NOMO-1 treated with dmso at 0.1 percent for 144 hours (cell line): Measurements from ENCODE around the gene RIMS3.

ENCODE experiments used
- DNase-seq: peaks from one replicate; lab custom pipeline; 2025; ENCODE audit not compliant: unreplicated experiment; lab: John Stamatoyannopoulos, UW

Gene RIMS3

GRCh38 chr1:40691538-40692428 lies 26.3 kb upstream of the RIMS3 start, which contains the start of gene NFYC:
Gene NFYC, plus strand, starts transcription at chr1:40691704. Its CDS starts 47,140 bp downstream, at chr1:40738844.
- DNase-seq = peak; percentile 98

- DNase-seq = no peak
Observed at GRCh38 chr1:40690771-40691537, 25.5 kb upstream of the RIMS3 start.

- DNase-seq = no peak
Observed at GRCh38 chr1:40689737-40690136, 24.3 kb upstream of the RIMS3 start.

GRCh38 chr1:40687661-40688060 lies 22.2 kb upstream of the RIMS3 start:
- DNase-seq = no peak

- no peak for DNase-seq
Observed at GRCh38 chr1:40687059-40687458, 21.6 kb upstream of the RIMS3 start.

- no peak for DNase-seq
Observed at GRCh38 chr1:40684669-40685068, 19.2 kb upstream of the RIMS3 start.

- no peak for DNase-seq
Observed at GRCh38 chr1:40679165-40679953, 13.9 kb upstream of the RIMS3 start.

- DNase-seq = no peak
Observed at GRCh38 chr1:40676501-40676900, 11.0 kb upstream of the RIMS3 start.

GRCh38 chr1:40673452-40673851 lies 8.0 kb upstream of the RIMS3 start:
- no peak for DNase-seq

GRCh38 chr1:40668769-40669525 lies 3.5 kb upstream of the RIMS3 start:
- DNase-seq = peak; percentile 43

GRCh38 chr1:40664791-40665190 lies 691 bp downstream of the RIMS3 start:
- DNase-seq = no peak

GRCh38 chr1:40664167-40664537 lies 1.3 kb downstream of the RIMS3 start:
- no peak for DNase-seq

GRCh38 chr1:40663324-40664166 lies 1.9 kb downstream of the RIMS3 start:
- no peak for DNase-seq

- DNase-seq = no peak
Observed at GRCh38 chr1:40662864-40663263, 2.6 kb downstream of the RIMS3 start.

GRCh38 chr1:40662151-40662550 lies 3.3 kb downstream of the RIMS3 start:
- no peak for DNase-seq

GRCh38 chr1:40661678-40662077 lies 3.8 kb downstream of the RIMS3 start:
- no peak for DNase-seq

GRCh38 chr1:40659649-40659947 lies 5.9 kb downstream of the RIMS3 start:
- DNase-seq = no peak

GRCh38 chr1:40658751-40659648 lies 6.5 kb downstream of the RIMS3 start:
- no peak for DNase-seq

- no peak for DNase-seq
Observed at GRCh38 chr1:40657046-40657445, 8.4 kb downstream of the RIMS3 start.
